ENCODE measurements around the gene FBXW7.

- TF ChIP-seq POLR2AphosphoS5 (IDR thresholded peaks at IDR 0.05) (no peak), CTCF (IDR thresholded peaks at IDR 0.05; ENCODE audit: poor library complexity, severe bottlenecking) (no peak), REST (IDR thresholded peaks at IDR 0.05; ENCODE audit: borderline replicate concordance) (no peak)
These were observed 155.0 kb downstream of the FBXW7 start for GRCh38 chr4:152380919-152381318.

All from neural cell (in vitro differentiated cells).